NK-92 treated with Interleukin-12 subunit alpha and Interleukin-12 subunit beta, amount 100 ng/mL, for 24 hours (cell line): Measurements from ENCODE around the gene OR6X1.

ENCODE experiments used
- DNase-seq: peaks from one replicate; lab custom pipeline; 2025; lab: John Stamatoyannopoulos, UW

OR6X1 gene, protein sequence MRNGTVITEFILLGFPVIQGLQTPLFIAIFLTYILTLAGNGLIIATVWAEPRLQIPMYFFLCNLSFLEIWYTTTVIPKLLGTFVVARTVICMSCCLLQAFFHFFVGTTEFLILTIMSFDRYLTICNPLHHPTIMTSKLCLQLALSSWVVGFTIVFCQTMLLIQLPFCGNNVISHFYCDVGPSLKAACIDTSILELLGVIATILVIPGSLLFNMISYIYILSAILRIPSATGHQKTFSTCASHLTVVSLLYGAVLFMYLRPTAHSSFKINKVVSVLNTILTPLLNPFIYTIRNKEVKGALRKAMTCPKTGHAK

DNA sequence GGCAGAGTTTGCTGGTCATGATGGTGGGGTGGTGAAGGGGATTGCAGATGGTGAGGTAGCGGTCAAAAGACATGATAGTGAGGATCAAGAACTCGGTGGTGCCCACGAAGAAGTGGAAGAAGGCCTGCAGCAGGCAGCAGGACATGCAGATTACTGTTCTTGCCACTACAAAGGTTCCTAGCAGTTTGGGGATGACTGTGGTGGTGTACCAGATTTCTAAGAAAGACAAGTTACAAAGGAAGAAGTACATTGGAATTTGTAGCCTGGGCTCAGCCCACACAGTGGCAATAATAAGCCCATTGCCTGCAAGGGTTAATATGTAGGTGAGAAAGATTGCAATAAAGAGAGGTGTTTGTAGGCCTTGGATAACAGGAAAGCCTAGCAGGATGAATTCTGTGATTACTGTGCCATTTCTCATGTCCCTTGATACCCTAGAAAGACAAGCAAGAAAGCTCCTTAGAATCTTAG is at the start of gene OR6X1:
OR6X1 (minus strand) TSS at position 418 of the 468 bp plus-strand sequence; CDS start at position 418, 0 bp downstream.
- DNase-seq = no peak

DNA sequence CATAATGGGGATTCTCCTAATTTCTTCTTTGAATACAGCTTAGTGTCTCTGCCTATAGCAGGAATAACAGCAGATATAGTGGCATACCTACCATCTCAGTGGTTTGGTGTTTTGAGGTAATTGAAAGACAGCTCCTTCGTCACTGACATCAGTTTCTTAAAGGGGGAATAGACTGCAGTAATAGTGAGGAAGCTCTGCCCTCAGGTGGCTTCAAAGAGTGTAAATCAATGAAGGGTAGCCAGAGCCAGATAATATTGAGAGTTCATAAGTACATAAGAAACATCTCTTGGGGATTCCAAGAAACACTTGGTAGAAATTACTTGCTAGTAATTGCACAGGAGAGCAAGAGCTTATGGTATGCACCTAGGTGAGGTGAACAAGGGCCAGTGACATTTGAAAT is 47.4 kb upstream of the OR6X1 start:
- no peak for DNase-seq

DNA sequence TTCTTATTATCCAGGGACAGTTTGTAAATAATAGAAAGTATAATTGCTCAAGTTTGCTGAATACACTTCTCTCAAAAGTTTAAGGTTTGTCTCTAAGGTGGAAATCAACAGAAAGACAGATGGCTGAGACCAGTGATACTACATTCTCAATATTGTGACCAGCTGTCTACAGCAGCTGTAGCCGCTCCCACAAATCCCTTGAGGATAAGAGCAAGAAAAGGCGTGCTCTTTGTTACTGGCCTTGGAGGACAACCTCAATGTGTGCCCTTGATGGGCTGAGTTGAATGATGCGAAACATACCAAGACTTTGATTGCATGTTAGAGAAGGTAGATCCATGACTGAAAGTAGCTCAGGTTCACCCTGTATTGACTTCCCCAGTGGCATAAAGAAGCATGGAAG is 45.7 kb upstream of the OR6X1 start:
- DNase-seq = no peak

DNA sequence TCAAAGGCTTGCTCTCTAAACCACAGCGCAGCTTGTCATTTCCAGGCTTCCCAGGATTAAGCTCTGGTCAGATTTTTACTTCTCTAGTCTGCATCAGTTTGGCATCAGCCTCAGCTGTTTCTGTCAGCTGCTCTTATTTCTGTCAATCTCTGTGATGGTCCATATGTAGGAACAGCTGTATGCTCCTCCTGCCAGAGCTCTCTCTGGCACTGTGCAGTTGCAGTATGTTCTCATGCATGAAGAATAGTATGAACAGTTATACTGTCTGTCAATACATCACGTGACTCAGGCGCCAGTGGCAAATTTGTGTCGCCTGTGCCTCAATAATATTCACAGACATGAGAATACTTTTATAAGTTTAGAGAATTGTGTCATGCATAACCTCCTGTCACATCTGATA is 45.1 kb upstream of the OR6X1 start:
- DNase-seq = no peak

DNA sequence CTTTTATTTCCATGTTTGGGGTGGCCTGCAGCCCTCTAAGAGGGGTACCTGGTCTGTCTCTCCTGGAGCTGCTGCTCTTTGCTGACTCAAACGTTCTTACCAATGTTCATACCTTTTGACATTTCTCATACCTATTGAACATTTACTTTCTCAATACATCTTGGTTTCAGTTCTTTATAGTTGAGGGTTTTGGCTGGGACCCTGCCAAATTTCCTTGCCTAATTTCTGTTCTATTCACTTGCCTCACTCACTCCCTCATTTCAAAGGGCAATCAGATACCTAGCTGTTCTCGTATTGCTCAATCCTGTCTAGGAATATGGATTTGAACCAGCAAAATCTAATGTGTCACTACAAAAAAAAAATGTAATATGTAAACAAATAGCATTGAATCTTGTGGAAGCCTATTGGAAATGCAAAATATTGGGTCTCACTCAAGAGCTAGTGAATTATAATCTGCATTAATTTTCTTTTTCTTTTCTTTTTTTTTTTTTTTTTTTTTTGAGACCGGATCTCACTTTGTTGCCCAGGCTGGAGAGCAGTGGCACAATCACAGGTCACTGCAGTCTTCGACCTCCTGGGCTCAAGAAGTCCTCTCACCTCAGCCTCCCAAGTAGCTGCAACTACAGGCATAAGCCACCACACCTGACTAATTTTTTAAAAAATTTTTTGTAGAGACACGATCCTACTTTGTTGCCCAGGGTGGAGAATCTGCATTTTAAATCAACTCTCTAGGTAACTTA is 44.4 kb upstream of the OR6X1 start:
- no peak for DNase-seq

DNA sequence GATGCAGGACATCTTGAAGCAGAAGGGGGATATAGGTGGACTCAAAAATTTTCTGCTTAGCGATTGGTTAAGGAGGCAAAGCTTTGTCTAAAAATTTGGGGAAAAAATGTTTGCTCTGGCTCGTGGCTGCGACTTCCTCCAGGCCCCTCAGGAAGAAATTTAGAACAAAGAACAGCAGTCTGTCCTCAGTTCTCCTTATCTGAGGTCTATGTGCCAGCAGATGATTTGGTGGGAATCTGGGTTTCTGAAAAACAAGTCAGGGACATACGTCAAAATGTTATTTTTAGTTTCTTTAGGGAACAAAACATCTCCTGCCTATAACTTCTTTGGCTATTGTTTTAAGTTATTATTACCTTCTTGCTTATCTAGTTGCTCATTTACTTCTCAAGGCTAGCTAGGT is 43.8 kb upstream of the OR6X1 start:
- DNase-seq = no peak

DNA sequence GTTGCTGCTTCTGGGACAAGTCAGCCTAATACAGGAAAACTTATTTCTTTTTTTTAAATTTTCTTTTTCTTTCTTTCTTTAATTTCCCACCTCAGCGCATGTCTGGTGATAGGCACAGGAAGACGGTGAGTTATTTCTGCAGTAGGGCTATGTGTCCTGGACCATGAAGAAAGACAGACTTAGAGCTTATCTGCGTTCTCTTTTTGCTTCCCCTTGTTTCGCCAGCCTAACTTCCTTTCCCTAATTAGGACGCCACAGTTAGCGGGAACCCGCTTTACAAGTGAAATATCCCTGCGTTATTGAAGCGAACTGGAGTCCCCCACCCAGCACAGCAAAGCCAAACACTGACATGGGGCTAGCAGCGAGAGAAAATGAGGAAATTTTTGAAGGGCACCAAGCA is 43.2 kb upstream of the OR6X1 start:
- DNase-seq = no peak

DNA sequence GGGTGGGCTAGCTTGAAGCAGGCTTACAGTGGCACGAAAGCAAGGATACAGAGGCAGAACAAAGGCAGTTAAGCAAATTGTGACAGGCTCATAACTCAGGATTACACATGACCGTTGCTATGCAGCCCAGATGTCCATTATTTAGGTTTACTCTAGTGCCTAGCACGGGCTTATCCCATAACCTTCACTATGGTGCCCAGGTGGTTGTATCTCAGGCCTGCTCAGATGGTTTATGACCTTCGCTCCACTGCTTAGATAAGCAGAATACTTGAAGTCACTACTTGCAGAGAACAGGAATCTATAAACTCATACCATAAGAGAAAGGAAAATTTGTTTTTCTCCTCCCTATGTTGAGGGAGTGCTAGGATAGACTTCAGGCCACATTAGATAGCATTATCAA is 42.8 kb upstream of the OR6X1 start:
- DNase-seq = no peak

DNA sequence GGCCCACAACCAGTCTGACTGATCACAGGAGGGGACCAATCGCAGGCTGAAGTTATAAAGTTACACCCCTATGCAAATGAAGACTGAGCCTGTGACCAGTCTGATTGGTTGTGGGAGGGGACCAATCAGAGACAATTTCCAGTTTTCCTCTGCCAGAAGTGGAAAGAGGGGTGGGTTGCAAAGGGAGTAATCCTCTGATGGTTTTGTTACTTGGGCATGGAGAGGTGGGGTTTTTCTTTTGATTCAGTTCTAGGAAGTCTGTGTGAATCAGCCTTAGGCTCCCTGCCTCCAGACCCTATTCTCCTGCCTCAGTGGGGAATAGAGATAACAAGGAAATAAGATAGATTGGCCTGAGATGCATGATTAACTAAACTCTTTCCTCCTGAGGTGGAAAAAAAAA is 41.9 kb upstream of the OR6X1 start:
- no peak for DNase-seq

DNA sequence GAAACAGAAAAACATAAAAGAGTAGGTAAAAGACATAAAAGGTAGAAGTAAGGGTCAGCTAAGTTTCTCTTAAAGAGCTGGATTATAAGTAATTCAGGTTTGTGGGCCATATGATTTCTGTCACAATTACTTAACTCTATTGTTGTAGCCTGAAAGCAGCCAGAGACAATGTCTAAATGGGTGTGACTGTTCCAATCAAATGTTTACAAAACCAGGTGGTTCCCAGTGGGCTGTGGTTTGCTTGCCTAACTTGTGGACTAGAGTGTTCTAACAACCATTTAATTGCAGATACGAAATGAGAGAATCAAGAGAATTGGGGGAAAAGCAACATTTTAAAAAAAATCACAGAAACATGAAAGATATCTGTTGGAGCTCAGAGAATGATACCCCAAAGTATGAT is 29.2 kb upstream of the OR6X1 start:
- DNase-seq = no peak

DNA sequence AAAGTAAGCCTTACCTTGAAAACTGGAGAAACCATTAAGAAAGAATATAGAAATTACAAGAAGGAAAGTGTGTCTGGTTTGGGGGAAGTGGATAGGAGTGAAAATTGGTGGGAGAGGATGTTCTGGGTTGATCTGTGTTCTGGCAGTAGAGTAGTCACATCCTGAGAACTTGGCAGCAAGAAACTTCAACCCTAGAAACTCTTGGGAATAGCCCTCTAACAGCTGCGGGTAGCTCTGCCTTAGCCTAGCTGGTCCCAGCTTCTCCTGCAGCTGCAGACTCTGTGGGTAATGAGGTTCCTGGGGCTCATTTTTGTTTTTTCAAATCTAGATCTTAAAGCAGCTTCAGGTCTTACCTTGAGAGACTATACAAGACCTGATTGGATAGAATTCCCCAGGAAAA is 24.2 kb upstream of the OR6X1 start:
- no peak for DNase-seq

DNA sequence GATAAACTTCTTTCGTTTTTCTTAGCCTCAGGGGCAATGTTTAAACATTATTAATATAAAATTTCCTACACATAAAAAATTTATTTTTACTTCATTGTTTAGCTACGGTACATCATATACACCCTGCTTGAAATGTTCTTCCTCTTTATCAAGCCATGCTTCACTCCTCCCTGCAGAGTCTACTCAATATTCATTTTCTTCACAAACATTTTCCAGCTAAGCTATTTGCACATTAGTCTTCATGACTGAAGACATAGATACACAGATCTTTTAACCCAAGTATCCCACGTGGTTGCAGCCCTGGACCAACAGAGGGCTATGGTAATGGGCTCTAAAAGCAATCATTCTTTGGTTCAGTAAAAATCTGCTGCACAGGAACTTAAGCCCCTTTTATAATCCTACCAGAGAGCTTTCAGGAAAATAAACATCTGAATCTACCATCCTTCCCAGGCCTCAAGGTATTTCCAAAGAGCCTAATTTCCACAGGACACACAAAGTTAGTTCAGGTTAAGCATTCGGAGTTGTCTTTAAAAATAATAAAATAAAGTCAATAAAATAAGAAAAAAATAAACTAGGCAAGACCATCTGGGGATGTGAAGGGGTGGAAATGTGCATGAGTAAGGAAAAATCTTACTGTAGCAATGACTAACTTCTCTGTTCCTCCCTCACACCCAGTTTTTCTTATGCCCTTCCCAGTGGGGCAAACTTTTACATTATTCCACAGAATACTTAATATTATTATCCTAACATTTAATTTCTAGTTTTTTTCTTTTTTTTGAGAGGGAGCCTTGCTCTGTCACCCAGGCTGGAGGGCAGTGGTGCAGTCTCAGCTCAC is 21.6 kb upstream of the OR6X1 start:
- DNase-seq = no peak

DNA sequence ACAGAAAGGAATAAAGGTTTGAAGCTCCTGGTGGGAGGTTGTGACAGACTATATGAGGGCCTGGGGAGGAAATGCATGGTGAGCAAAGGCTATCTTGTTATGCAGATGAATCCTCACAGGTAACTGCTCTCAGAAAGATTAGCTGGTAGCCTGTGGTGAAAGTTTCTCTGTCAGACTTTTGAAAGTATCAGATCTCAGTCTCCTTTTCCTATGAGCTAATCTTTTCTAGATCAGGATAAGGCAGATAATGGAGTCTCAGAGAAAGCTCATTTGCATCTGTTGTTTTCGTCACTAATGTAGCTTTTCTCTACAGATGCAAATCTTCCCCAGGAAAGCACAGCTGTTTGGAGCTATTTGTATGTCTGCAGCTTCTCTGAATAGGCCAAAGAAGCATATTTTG is 21.0 kb upstream of the OR6X1 start:
- no peak for DNase-seq

DNA sequence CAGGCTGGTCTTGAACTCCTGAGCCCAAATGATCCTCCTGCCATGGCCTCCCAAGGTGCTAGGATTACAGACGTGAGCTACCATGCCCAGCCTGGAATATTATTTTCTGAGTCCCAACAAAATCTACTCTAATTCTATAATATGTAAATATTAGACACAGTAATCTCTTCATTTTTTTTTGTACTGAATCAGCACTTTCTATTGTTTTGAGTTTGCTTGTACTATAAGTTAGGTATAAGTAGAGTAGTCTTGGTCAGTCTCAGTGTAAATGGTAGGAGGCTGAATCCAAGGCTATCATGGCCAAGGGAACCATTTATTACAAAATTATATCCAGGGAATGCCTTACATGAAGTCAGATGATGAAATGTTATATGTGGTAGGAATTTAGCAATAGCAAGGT is 19.6 kb upstream of the OR6X1 start:
- DNase-seq = no peak

DNA sequence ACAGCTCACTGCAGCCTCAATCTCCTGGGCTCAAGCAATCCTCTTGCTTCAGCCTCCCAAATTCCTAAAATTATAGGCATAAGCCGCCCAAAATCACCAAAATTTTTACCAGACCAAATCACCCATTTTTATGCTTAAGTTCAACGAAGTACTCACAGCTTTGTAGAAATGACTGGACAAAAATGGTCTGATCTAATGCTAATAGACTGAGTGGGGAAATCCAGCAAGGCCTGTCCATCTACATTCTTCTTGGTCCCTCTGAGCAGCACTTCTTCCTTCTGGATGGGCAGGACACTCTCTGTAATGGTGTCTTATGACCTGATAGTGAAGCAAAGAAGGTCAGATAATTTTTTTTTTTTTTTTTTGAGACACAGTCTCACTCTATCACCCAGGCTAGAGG is 18.7 kb upstream of the OR6X1 start:
- DNase-seq = no peak

DNA sequence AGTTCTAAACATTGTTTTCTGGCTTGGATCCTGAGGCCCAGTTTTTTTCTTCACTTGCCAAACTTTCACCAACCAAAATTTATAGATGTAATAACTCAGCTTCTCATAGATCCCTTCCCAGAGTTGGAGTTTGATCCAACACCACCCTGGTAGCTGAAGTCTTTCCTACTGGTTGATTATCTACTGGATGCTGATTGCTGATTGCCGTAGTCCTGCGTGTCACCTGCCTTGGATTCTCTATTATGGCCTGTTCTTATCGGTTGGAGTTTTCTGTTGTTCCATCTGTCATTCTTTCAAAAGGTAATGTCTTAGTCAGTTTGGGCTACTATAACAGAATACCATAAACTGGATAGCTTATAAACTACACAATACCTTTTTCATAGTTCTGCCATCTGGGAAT is 17.3 kb upstream of the OR6X1 start:
- no peak for DNase-seq

DNA sequence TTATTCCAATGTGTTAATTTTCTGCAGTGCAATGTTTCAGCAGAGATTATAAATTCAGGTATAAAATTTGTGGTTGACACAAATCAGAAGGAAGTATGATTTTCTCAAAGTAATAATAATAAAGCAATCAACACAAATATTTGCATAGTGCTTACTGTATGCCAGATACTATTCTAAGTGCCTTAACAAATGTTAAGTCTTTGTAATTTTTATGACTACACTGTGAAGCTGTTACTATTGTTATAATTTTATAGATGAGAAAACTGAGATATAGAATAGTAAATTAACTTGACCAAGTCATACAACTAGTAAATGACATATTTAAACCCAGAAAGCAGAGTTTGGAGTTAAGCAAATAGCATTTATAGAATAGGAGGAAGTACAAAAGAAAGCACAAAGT is 16.4 kb upstream of the OR6X1 start:
- DNase-seq = no peak

DNA sequence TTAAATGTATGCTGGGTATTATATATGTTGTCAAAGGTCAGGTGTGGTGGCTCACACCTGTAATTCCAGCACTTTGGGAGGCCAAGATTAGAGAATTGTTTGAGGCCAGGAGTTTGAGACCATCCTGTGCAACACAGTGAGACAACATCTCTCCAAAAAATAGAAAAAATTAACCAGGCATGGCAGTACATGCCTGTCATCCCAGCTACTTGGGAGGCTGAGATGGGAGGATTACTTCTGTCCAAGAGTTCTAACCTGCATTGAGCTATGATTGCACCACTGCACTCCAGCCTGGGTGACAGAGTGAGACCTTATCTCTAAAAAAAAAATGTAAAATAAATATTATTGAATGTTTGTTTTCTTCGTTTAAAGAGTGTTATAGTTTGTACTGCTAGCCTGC is 11.3 kb upstream of the OR6X1 start:
- no peak for DNase-seq

DNA sequence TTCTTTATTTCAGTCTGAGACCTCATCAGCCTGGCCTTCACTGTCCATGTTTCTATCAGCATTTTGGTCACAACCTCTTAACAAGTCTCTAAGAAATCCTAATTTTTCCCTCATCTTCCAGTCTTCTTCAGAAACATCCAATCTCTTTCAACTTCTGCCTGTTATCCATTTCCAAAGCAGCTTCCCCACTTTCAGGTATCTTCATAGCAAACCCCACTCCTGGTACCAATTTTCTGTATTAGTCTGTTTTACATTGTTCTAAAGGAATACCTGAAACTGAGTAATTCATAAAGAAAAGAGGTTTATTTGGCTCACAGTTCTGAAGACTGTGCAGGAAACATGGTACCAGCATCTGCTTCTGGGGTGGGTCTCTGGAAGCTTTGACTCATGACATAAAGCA is 8.1 kb upstream of the OR6X1 start:
- DNase-seq = no peak

DNA sequence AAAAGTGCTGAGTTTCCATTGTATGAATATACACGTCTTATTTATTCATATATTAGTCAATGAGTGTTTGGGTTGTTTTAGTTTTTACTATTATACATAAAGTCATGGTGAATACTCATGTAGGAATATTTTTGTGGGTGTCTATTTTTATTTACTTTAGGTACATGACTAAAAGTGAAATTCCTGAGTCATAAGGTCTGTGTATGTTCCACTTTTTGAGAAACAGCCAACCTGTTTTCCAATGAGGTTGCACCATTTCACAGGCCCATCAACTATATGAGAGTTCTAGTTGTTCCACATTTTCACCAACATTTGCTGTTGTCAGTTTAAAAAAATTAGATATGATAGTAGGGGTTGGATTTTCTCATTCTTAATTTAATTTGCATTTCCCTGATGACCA is 6.6 kb upstream of the OR6X1 start:
- no peak for DNase-seq

DNA sequence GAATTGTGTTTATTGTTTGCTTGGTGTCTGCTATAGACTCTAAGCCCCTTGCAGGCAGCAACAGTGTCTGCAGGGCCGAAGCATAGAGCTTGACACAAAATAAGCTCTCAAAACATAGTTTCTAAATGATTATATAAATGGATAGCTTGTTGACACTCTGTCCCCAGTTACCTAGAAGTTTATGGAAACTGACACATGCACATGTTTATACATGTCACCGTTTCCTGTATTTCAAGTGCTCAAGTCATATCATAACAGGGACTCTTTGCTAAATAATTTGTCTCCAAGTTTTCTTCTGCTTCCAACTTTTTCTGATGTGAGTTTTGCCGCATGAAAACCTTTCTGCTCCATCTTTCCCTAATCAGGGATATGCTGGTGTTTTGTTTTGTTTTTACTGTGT is 3.7 kb upstream of the OR6X1 start:
- no peak for DNase-seq

DNA sequence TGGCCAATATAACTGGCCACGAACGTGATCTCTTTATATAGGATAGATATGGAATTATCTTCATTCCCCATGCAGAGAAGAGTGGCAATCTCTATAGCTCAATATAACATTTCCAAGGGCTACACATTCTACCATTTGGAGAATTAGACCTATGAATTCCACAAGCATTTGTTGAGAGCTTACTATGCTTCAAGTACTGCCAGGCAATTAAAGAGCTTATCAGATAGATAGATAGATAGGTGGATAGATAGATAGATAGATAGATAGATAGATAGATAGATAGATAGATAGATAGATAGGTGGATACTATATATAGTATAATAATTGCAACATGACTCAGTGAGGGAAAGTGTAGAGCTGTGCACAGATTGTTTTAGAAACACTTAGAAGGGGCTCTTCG is 1.5 kb upstream of the OR6X1 start:
- DNase-seq = no peak

DNA sequence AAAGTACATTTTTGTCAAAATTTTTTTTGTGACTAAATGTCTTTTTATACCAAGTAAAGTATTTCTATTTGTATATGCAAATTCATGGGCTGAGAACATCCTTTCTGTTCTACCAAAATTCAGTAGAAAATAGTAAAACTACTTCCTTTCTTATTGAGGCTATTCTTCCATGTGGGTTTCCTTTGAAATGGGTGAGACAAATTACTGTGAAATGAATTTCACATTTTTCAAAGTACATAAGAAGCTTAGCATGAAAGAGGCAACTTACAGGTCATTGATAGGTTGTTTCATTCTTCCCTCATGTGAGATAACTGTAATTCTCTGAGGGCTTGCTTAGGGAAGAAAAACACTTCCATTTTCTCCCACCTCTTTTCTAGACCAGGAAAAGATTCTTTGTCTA is 1.0 kb upstream of the OR6X1 start:
- no peak for DNase-seq
